Lower lobe of right lung (tissue), 2 donors: ENCODE results near the gene DMD. TPM values are rescaled to one million over a fixed set of nuclear protein-coding genes. Genes with fewer than 3 reads are reported as not detected.

ENCODE experiments used
- ATAC-seq, 2 donors: fragments of 200-7000 bp; cut with Tn5 transposase; one replicate each; pipeline ENCODE4 v1.9.1; 2020 to 2022; ENCODE audit warnings: mild to moderate bottlenecking in 2 of 2, moderate library complexity in 2 of 2
- DNase-seq: peaks from one replicate; pipeline ENCODE4 v3.0.0-alpha.2; 2020
- H3K27ac ChIP-seq: fragments of 200-600 bp; one replicate; pipeline ENCODE4 v1.8.0; 2022
- H3K27me3 ChIP-seq: fragments of 200-600 bp; one replicate; pipeline ENCODE4 v1.8.0; 2022; ENCODE audit warnings: low read depth
- H3K36me3 ChIP-seq: fragments of 200-600 bp; one replicate; pipeline ENCODE4 v1.8.0; 2022; ENCODE audit warnings: mild to moderate bottlenecking
- H3K4me1 ChIP-seq: fragments of 200-600 bp; one replicate; pipeline ENCODE4 v1.8.0; 2022
- H3K4me3 ChIP-seq: fragments of 200-600 bp; one replicate; pipeline ENCODE4 v1.8.0; 2022; ENCODE audit warnings: mild to moderate bottlenecking
- H3K9me3 ChIP-seq: fragments of 200-600 bp; one replicate; pipeline ENCODE4 v1.8.0; 2022
- CTCF ChIP-seq: fragments of 200-600 bp; IDR thresholded peaks from one replicate; pipeline ENCODE4 v1.8.0; 2022; ENCODE audit warnings: antibody characterized with exemption, mild to moderate bottlenecking
- intact Hi-C: fragments of 100-400 bp; cut with DNase I; formaldehyde crosslinking; loops from one replicate; pipeline ENCODE4 v1.11.0; 2022
- total RNA-seq: library from RNA; stranded (reverse); fragmentation: NEBNext Ultra II Directional; extraction: Animal tissue kit (Norgen Biotek cat#: 25700); gene quantifications from one replicate; pipeline ENCODE4 v1.2.1, GENCODE V29; 2021
- donor health status: DM: no; HTN: yes; CAD: no; lungs with severe emphysema.

DMD gene
- total RNA-seq, 1 donor from 2014 or later = 29.4 TPM

- H3K4me3 ChIP-seq = no peak overlapping the region
- DNase-seq (no peak), ATAC-seq (no peak)
- H3K27me3 ChIP-seq = no peaks in the 10 kb centered on the region
- no peak for TF ChIP-seq CTCF
- H3K27ac ChIP-seq = no peak overlapping the region
- H3K4me1 ChIP-seq = no peaks in the 10 kb centered on the region
- no peaks in the 10 kb centered on the region for H3K36me3 ChIP-seq
- H3K9me3 ChIP-seq = no peaks in the 10 kb centered on the region
- intact Hi-C loops = no loop called here
Measured at GRCh38 chrX:32599156-32599555, 612.2 kb downstream of the DMD start.

GRCh38 chrX:32598707-32599106 lies 612.6 kb downstream of the DMD start:
- peak in 1 of 2 donors; percentile 90 for ATAC-seq
- Histone ChIP-seq H3K36me3 (no peaks in the 10 kb centered on the region), H3K9me3 (no peaks in the 10 kb centered on the region), H3K4me3 (no peak overlapping the region), H3K4me1 (no peaks in the 10 kb centered on the region), H3K27me3 (no peaks in the 10 kb centered on the region), H3K27ac (no peak overlapping the region)
- TF ChIP-seq CTCF = no peak
- DNase-seq = no peak
- intact Hi-C loops = no loop called here

- Histone ChIP-seq H3K4me3 (no peak overlapping the region), H3K27ac (no peak overlapping the region), H3K27me3 (no peaks in the 10 kb centered on the region), H3K9me3 (no peaks in the 10 kb centered on the region), H3K4me1 (no peaks in the 10 kb centered on the region), H3K36me3 (no peaks in the 10 kb centered on the region)
- intact Hi-C loops = no loop called here
- no peak for TF ChIP-seq CTCF
- no peak for DNase-seq
- ATAC-seq = peak; percentile 56 to 87
Measured at GRCh38 chrX:32597777-32598176, 613.6 kb downstream of the DMD start.

GRCh38 chrX:32592786-32593185 lies 618.6 kb downstream of the DMD start:
- intact Hi-C loops = no loop called here
- Histone ChIP-seq H3K4me1 (no peaks in the 10 kb centered on the region), H3K27me3 (no peaks in the 10 kb centered on the region), H3K4me3 (no peak overlapping the region), H3K9me3 (no peaks in the 10 kb centered on the region), H3K27ac (no peak overlapping the region), H3K36me3 (no peaks in the 10 kb centered on the region)
- no peak for TF ChIP-seq CTCF
- DNase-seq (no peak), ATAC-seq (no peak)

GRCh38 chrX:32591589-32591988 lies 619.8 kb downstream of the DMD start:
- no peak for DNase-seq
- ATAC-seq = no peak
- Histone ChIP-seq H3K36me3 (no peaks in the 10 kb centered on the region), H3K4me1 (no peaks in the 10 kb centered on the region), H3K27ac (no peak overlapping the region), H3K9me3 (no peaks in the 10 kb centered on the region), H3K4me3 (no peak overlapping the region), H3K27me3 (no peaks in the 10 kb centered on the region)
- intact Hi-C loops = no loop called here
- no peak for TF ChIP-seq CTCF

GRCh38 chrX:32582729-32583128 lies 628.6 kb downstream of the DMD start:
- Histone ChIP-seq H3K4me1 (no peaks in the 10 kb centered on the region), H3K27ac (no peak overlapping the region), H3K36me3 (no peaks in the 10 kb centered on the region), H3K4me3 (no peak overlapping the region), H3K27me3 (no peaks in the 10 kb centered on the region), H3K9me3 (no peaks in the 10 kb centered on the region)
- no peak for TF ChIP-seq CTCF
- ATAC-seq (no peak), DNase-seq (no peak)
- intact Hi-C loops = no loop called here
